Neutrophil (primary cell): ENCODE results near the gene G3BP2.

Source experiments
- H3K27ac ChIP-seq: fragments of 200-600 bp; sonication (generic); 2 replicates; pipeline ENCODE4 v1.5.1; 2016; ENCODE audit warnings: mild to moderate bottlenecking, moderate library complexity
- H3K27me3 ChIP-seq: fragments of 200-600 bp; sonication (generic); 2 replicates; pipeline ENCODE4 v1.6.0; 2016; ENCODE audit warnings: mild to moderate bottlenecking
- H3K36me3 ChIP-seq: fragments of 200-600 bp; sonication (generic); 2 replicates; pipeline ENCODE4 v1.5.1; 2017
- H3K4me1 ChIP-seq, 2 experiments: fragments of 200-600 bp in 1 of 2; sonication (generic) in 1 of 2; 1 replicate in 1 of 2; 2 replicates in 1 of 2; pipeline versions ENCODE4 v1.5.1 to v1.6.1; 2013 to 2016; ENCODE audit warnings: low read depth in 1 of 2, low read length in 1 of 2, mild to moderate bottlenecking in 1 of 2, moderate library complexity in 1 of 2; ENCODE audit not compliant: control insufficient read depth in 1 of 2, insufficient read depth in 1 of 2
- H3K4me3 ChIP-seq, 2 experiments: fragments of 200-600 bp in 1 of 2; sonication (generic) in 1 of 2; 1 replicate in 1 of 2; 2 replicates in 1 of 2; pipeline ENCODE4 v1.5.1; 2013 to 2016; ENCODE audit warnings: low read depth in 1 of 2, low read length in 1 of 2, mild to moderate bottlenecking in 1 of 2, moderate library complexity in 1 of 2
- H3K9me3 ChIP-seq: fragments of 200-600 bp; sonication (generic); 2 replicates; pipeline ENCODE4 v1.5.1; 2016
- CTCF ChIP-seq: fragments of 200-600 bp; sonication (generic); IDR thresholded peaks from 2 replicates; pipeline ENCODE4 v1.5.1; 2016; ENCODE audit warnings: antibody characterized with exemption

The G3BP2 gene

GRCh38 chr4:75654905-75655304 lies 18.3 kb downstream of the G3BP2 start:
- peaks cover 75% of the 10 kb centered on the region for H3K36me3 ChIP-seq
- H3K27ac ChIP-seq, result peak overlapping the region; percentile 16

DNA sequence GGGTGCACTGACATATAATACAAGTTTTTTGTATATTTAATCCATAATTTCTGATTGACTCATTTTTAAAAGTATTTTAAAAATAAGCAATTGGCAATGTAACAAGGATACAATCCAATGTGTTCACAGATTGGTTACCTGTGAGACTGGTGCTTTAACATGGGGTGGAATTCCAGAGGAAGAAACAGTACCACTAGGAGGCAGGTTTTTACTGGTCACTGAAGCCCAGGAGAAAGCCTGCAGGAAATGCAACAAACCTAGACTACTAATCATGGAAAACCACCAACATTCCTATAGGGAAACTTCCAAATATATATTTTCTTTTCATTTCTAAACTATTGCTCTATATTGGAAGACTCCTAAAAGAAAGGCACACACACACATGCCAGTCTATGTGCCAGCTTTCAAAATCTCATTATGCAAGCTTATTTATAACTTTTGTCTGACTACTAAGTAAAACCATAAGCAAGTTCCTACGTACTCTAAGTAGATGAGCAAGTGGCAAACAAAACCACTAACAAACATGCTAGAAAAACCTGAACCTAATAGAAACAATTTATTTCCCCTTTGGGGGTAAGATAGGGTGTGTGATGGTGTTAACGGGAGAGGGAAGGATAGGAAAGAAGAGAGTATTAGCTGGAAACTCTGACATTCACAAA lies 19.2 kb downstream of the G3BP2 start:
- TF ChIP-seq CTCF, result no peak
- H3K36me3 ChIP-seq, result peaks cover 82% of the 10 kb centered on the region

More at GRCh38 chr4:75654905-75655304, 18.3 kb downstream of the G3BP2 start:
- Histone ChIP-seq H3K4me3 (no peak overlapping the region), H3K9me3 (no peaks in the 10 kb centered on the region), H3K27me3 (no peaks in the 10 kb centered on the region), H3K4me1 (peaks cover 3 to 4% of the 10 kb centered on the region in 2 experiments)
- TF ChIP-seq CTCF, result no peak

GRCh38 chr4:75644095-75644494 lies 29.1 kb downstream of the G3BP2 start:
- Histone ChIP-seq H3K4me3 (no peak overlapping the region), H3K36me3 (peaks cover 63% of the 10 kb centered on the region), H3K27ac (peak overlapping the region; percentile 45), H3K4me1 (peaks cover 0 to 8% of the 10 kb centered on the region in 2 experiments), H3K27me3 (no peaks in the 10 kb centered on the region), H3K9me3 (no peaks in the 10 kb centered on the region)
- TF ChIP-seq CTCF, result no peak

More for the DNA sequence above, 19.2 kb downstream of the G3BP2 start:
- Histone ChIP-seq H3K4me3 (no peak overlapping the region), H3K27ac (no peak overlapping the region), H3K9me3 (no peaks in the 10 kb centered on the region), H3K27me3 (no peaks in the 10 kb centered on the region), H3K4me1 (peaks cover 3% of the 10 kb centered on the region in 2 experiments)

DNA sequence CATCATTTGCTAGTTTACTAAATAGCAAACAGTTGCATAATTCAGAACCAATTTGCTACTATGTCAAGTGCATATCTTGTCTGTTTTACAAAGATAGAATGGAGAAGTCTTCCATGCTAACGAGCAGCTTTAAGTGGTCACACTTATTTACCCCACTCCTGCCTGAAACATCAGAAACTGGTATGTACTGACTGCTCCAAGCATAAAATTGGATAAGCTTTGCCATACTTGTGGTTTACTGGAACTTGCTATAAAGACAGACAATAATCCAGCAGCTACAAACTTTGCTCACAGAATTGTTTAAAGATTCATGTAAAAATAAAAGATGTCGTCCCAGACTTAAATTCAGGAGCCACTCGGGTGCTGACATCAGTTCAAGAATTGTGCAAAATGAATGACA lies 29.6 kb downstream of the G3BP2 start:
- Histone ChIP-seq H3K4me1 (peaks cover 0 to 8% of the 10 kb centered on the region in 2 experiments), H3K27me3 (no peaks in the 10 kb centered on the region), H3K9me3 (no peaks in the 10 kb centered on the region), H3K27ac (peak overlapping the region; percentile 45), H3K4me3 (no peak overlapping the region), H3K36me3 (peaks cover 58% of the 10 kb centered on the region)
- no peak for TF ChIP-seq CTCF

DNA sequence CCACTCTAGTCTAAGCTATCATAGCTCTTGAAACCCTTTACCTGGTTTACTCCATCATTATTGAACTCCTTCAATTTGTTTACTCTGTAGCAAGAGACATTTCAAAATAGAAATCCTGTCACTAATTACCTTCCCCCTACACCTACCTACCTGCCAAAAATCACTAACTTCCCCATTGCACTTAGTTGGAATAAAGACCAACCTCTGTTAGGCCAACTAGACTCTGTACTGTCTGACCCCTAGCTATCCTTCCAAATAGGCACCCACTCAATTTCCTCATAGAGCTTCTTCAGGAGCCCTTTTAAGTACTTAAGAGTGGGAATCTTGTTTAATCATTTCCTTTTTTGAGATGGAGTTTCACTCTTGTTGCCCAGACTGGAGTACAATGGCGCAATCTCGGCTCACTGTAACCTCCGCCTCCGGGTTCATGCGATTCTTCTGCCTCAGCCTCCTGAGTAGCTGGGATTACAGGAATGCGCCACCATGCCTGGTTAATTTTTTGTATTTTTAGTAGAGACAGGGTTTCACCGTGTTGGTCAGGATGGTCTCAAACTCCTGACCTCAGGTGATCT lies 34.0 kb downstream of the G3BP2 start:
- Histone ChIP-seq H3K4me1 (peaks cover 0 to 7% of the 10 kb centered on the region in 2 experiments), H3K27me3 (no peaks in the 10 kb centered on the region), H3K4me3 (no peak overlapping the region), H3K9me3 (no peaks in the 10 kb centered on the region), H3K27ac (peak overlapping the region; percentile 20), H3K36me3 (peaks cover 14% of the 10 kb centered on the region)
- no peak for TF ChIP-seq CTCF
